Endothelial cell of umbilical vein (primary cell): Measurements from ENCODE around the gene TUBB1. TPM values are rescaled to one million over a fixed set of nuclear protein-coding genes. Genes with fewer than 3 reads are reported as not detected.

ENCODE experiments used
- BruUV-seq: library from RNA; stranded (reverse); fragments of 400-500 nt; replicated peaks from 2 replicates; lab custom pipeline; 2021; lab: Mats Ljungman, UMichigan
- CTCF ChIA-PET: fragments of 300-600, 350-600 bp; sonication (Branson Sonifier 250); formaldehyde crosslinking; loops from one replicate; lab custom pipeline; 2021; ENCODE audit warnings: antibody characterized with exemption, inconsistent platforms; lab: Charles Lee
- POLR2A ChIA-PET: fragments of 300-600, 350-600 bp; sonication (Branson Sonifier 250); formaldehyde crosslinking; loops from one replicate; lab custom pipeline; 2021; ENCODE audit warnings: antibody characterized with exemption, inconsistent platforms; lab: Charles Lee
- DNase-seq: peaks from one replicate; pipeline ENCODE4 v3.0.0-alpha.2; 2011; ENCODE audit warnings: low read depth, low spot score
- FAIRE-seq: peaks from 2 replicates; lab custom pipeline; 2011; peaks lifted over from hg19 to GRCh38; lab: Jason Lieb, UNC
- H2AFZ ChIP-seq: 2 replicates; pipeline ENCODE4 v1.6.0; 2012; ENCODE audit warnings: low read depth, low read length, control low read depth, inconsistent platforms
- H3K27ac ChIP-seq: 2 replicates; pipeline ENCODE4 v1.5.1; 2011; ENCODE audit warnings: low read depth, mild to moderate bottlenecking, control low read depth, low read length, moderate library complexity; ENCODE audit not compliant: insufficient read depth
- H3K27me3 ChIP-seq, 2 experiments: 2 replicates each; pipeline versions ENCODE4 v1.6.0 to v1.6.1; 2011; ENCODE audit warnings: low read length in 2 of 2, mixed read lengths in 1 of 2; ENCODE audit not compliant: control insufficient read depth in 2 of 2, insufficient read depth in 2 of 2
- H3K36me3 ChIP-seq, 2 experiments: 2 replicates in 1 of 2; 3 replicates in 1 of 2; pipeline ENCODE4 v1.5.1; 2011; ENCODE audit warnings: low read length in 2 of 2, mild to moderate bottlenecking in 1 of 2, moderate library complexity in 1 of 2; ENCODE audit not compliant: control insufficient read depth in 2 of 2, insufficient read depth in 2 of 2; ENCODE audit errors: extremely low read depth in 1 of 2
- H3K4me1 ChIP-seq: 3 replicates; pipeline ENCODE4 v1.5.1; 2011; ENCODE audit warnings: mild to moderate bottlenecking, low read length; ENCODE audit not compliant: control insufficient read depth, insufficient read depth; ENCODE audit errors: extremely low read depth
- H3K4me2 ChIP-seq: 2 replicates; pipeline ENCODE4 v1.6.1; 2011; ENCODE audit warnings: low read length, control low read depth, mixed read lengths; ENCODE audit not compliant: insufficient read depth
- H3K4me3 ChIP-seq, 3 experiments: fragments of 200-600 bp in 1 of 3; sonication (generic), shearing (Covaris generic) in 1 of 3; replicated peaks in 1 of 3; 2 replicates each; pipeline ENCODE4 v1.5.1; 2011 to 2016; ENCODE audit warnings: control low read depth in 3 of 3, low read length in 3 of 3, mild to moderate bottlenecking in 2 of 3, inconsistent platforms in 1 of 3, low read depth in 1 of 3, moderate library complexity in 1 of 3; ENCODE audit not compliant: insufficient read depth in 1 of 3
- H3K79me2 ChIP-seq: 2 replicates; pipeline ENCODE4 v1.6.0; 2012; ENCODE audit warnings: low read length, inconsistent platforms; ENCODE audit not compliant: control insufficient read depth, insufficient read depth
- H3K9ac ChIP-seq: replicated peaks from 2 replicates; pipeline ENCODE3; 2011; ENCODE audit warnings: low read length, control low read depth; ENCODE audit not compliant: insufficient read depth; ENCODE audit errors: extremely low read depth
- H3K9me1 ChIP-seq: replicated peaks from 3 replicates; pipeline ENCODE4 v1.6.0; 2011; ENCODE audit warnings: mild to moderate bottlenecking, low read length; ENCODE audit not compliant: control insufficient read depth, insufficient read depth; ENCODE audit errors: extremely low read depth
- H3K9me3 ChIP-seq: replicated peaks from 2 replicates; pipeline ENCODE4 v1.5.1; 2012; ENCODE audit warnings: low read length, inconsistent platforms; ENCODE audit not compliant: control insufficient read depth, insufficient read depth
- H4K20me1 ChIP-seq: replicated peaks from 2 replicates; pipeline ENCODE3; 2011; ENCODE audit warnings: mild to moderate bottlenecking, low read length; ENCODE audit not compliant: control insufficient read depth, insufficient read depth; ENCODE audit errors: extremely low read depth
- EZH2 ChIP-seq: IDR thresholded peaks from 2 replicates; pipeline ENCODE4 v1.6.1; 2012; ENCODE audit warnings: borderline replicate concordance, low read depth, mild to moderate bottlenecking, moderate library complexity, low read length, inconsistent platforms; ENCODE audit not compliant: severe bottlenecking
- FOS ChIP-seq: IDR thresholded peaks from 2 replicates; pipeline ENCODE4 v1.6.1; 2011; ENCODE audit warnings: mild to moderate bottlenecking, low read length, moderate library complexity, borderline replicate concordance; ENCODE audit not compliant: insufficient read depth
- GATA2 ChIP-seq: IDR thresholded peaks from 2 replicates; pipeline ENCODE4 v1.7.0; 2011; ENCODE audit warnings: low read depth, mild to moderate bottlenecking, moderate library complexity, mixed read lengths, low read length; ENCODE audit not compliant: insufficient read length, insufficient read depth
- JUN ChIP-seq: IDR thresholded peaks from 2 replicates; pipeline ENCODE4 v1.6.1; 2011; ENCODE audit warnings: borderline replicate concordance, low read depth; ENCODE audit not compliant: insufficient read length, insufficient read depth
- MYC ChIP-seq: IDR thresholded peaks from one replicate; pipeline ENCODE4 v1.6.1; 2011; ENCODE audit warnings: mild to moderate bottlenecking, low read depth, low read length
- POLR2A ChIP-seq: IDR thresholded peaks from 2 replicates; pipeline ENCODE4 v1.6.1; 2012; ENCODE audit warnings: low read depth, mild to moderate bottlenecking, control low read depth, low read length
- POLR2AphosphoS5 ChIP-seq: IDR thresholded peaks from 2 replicates; pipeline ENCODE4 v1.6.1; 2012; ENCODE audit warnings: low read depth, mild to moderate bottlenecking, control low read depth, low read length, moderate library complexity; ENCODE audit not compliant: insufficient read depth
- dilution Hi-C: fragments of 300-500 bp; cut with MboI; formaldehyde crosslinking; loops from one replicate; pipeline ENCODE4 v1.15.0; 2019; ENCODE audit warnings: low sequenced_read_pairs; ENCODE audit not compliant: extremely low pct_ligation_motif_present
- intact Hi-C: fragments of 100-400 bp; cut with micrococcal nuclease; formaldehyde crosslinking; loops from one replicate; pipeline ENCODE4 v1.10.0; 2022
- polyA plus RNA-seq, 4 experiments: library from polyadenylated mRNA; depleted of rRNA in 3 of 4; stranded (reverse) in 3 of 4; unstranded in 1 of 4; fragments of >200 nt; gene quantifications; 2 replicates each; pipeline versions ENCODE4 v1.2.1 to v1.2.3, GENCODE V29; 2011 to 2012; ENCODE audit warnings: missing spikeins in 1 of 4
- total RNA-seq: library from RNA; stranded (reverse); gene quantifications from 2 replicates; pipeline ENCODE4 v1.2.3, GENCODE V29; 2021
- TF ChIP-seq, protein P1 (sequence below), 2 donors: IDR thresholded peaks; 1 replicate in 1 of 2; 2 replicates in 1 of 2; pipeline ENCODE4 v1.5.1; 2011; ENCODE audit warnings: low read length in 2 of 2, mild to moderate bottlenecking in 2 of 2, moderate library complexity in 2 of 2, control low read depth in 1 of 2, inconsistent platforms in 1 of 2, low read depth in 1 of 2; ENCODE audit not compliant: insufficient read depth in 1 of 2; ENCODE audit errors: extremely low read depth in 1 of 2
- TF ChIP-seq, protein P2 (sequence below): IDR thresholded peaks from 2 replicates; pipeline ENCODE4 v1.6.1; 2011; ENCODE audit not compliant: insufficient read depth, insufficient read length

Gene TUBB1
- total and polyA plus RNA-seq, 2 donors (not counting 3 experiments of a cell fraction or from before 2014, with no cell fraction given), result 0.04 TPM; not detected in 1

GRCh38 chr20:58970146-58970545 is 49.1 kb upstream of the TUBB1 start:
- H3K79me2 ChIP-seq, result no peaks in the 10 kb centered on the region
- no peak for FAIRE-seq
- TF ChIP-seq JUN (no peak), POLR2AphosphoS5 (no peak), POLR2A (no peak), MYC (no peak), EZH2 (no peak), GATA2 (no peak), FOS (no peak)
- TF ChIP-seq, protein P1, sequence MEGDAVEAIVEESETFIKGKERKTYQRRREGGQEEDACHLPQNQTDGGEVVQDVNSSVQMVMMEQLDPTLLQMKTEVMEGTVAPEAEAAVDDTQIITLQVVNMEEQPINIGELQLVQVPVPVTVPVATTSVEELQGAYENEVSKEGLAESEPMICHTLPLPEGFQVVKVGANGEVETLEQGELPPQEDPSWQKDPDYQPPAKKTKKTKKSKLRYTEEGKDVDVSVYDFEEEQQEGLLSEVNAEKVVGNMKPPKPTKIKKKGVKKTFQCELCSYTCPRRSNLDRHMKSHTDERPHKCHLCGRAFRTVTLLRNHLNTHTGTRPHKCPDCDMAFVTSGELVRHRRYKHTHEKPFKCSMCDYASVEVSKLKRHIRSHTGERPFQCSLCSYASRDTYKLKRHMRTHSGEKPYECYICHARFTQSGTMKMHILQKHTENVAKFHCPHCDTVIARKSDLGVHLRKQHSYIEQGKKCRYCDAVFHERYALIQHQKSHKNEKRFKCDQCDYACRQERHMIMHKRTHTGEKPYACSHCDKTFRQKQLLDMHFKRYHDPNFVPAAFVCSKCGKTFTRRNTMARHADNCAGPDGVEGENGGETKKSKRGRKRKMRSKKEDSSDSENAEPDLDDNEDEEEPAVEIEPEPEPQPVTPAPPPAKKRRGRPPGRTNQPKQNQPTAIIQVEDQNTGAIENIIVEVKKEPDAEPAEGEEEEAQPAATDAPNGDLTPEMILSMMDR (IDR thresholded peaks at IDR 0.05; ENCODE audit: extremely low read depth in 1 of 2, insufficient read depth in 1 of 2, low read depth in 1 of 2, low read length in 2 of 2), result no peak
- TF ChIP-seq, protein P2, sequence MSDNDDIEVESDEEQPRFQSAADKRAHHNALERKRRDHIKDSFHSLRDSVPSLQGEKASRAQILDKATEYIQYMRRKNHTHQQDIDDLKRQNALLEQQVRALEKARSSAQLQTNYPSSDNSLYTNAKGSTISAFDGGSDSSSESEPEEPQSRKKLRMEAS, result no peak
- BruUV-seq, result no TSS peak
- no peaks in the 10 kb centered on the region for H3K36me3 ChIP-seq
- ChIA-PET CTCF (no interaction called here), POLR2A (no interaction called here)
- no peaks in the 10 kb centered on the region for H3K4me1 ChIP-seq
- H4K20me1 ChIP-seq, result no peaks in the 10 kb centered on the region
- no peaks in the 10 kb centered on the region for H3K9me3 ChIP-seq
- no peak overlapping the region for H3K9ac ChIP-seq
- peaks cover 0 to 2% of the 10 kb centered on the region in 2 experiments for H3K27me3 ChIP-seq
- H3K27ac ChIP-seq, result no peak overlapping the region
- dilution Hi-C loops (no loop called here), intact Hi-C loops (no loop called here)
- H3K9me1 ChIP-seq, result no peaks in the 10 kb centered on the region
- H2AFZ ChIP-seq, result no peak overlapping the region
- DNase-seq, result no peak
- H3K4me2 ChIP-seq, result no peak overlapping the region
- H3K4me3 ChIP-seq, result no peak overlapping the region
